Measurements from ENCODE around the gene AFMID.
"Not testable (repeated sequence)": the region's sequence is repeated elsewhere in the genome, so short reads cannot be mapped to it uniquely, and the experiment has no call there.

Gene AFMID

GRCh38 chr17:78224231-78225087, 37.3 kb downstream of the AFMID start:
- DNase-seq: no peak

- DNase-seq: no peak
Observed at GRCh38 chr17:78225088-78225865, 38.1 kb downstream of the AFMID start.

GRCh38 chr17:78226055-78226758, 39.0 kb downstream of the AFMID start:
- no peak for DNase-seq

GRCh38 chr17:78226759-78227454, 39.7 kb downstream of the AFMID start:
- DNase-seq: no peak

- no peak for DNase-seq
Observed at GRCh38 chr17:78227455-78227916, 40.3 kb downstream of the AFMID start.

- no peak for DNase-seq
Observed at GRCh38 chr17:78228176-78228575, 41.0 kb downstream of the AFMID start.

- DNase-seq: no peak
Observed at GRCh38 chr17:78230252-78230962, 43.2 kb downstream of the AFMID start.

- no peak for DNase-seq
Observed at GRCh38 chr17:78230996-78231935, 44.1 kb downstream of the AFMID start, which contains the start of gene TMEM235. TMEM235 (plus strand) TSS chr17:78231631; CDS start chr17:78232024, 393 bp downstream.

GRCh38 chr17:78231991-78232858, 45.1 kb downstream of the AFMID start:
- peak in 4 of 6 experiments; percentile 5 to 21 (median 10) for DNase-seq

- no peak for DNase-seq
Observed at GRCh38 chr17:78232859-78233173, 45.7 kb downstream of the AFMID start.

GRCh38 chr17:78233678-78234077, 46.5 kb downstream of the AFMID start:
- no peak for DNase-seq

- DNase-seq: no peak
Observed at GRCh38 chr17:78234261-78234865, 47.2 kb downstream of the AFMID start.

GRCh38 chr17:78235022-78235421, 47.9 kb downstream of the AFMID start:
- not testable (repeated sequence) for DNase-seq

GRCh38 chr17:78235885-78236284, 48.7 kb downstream of the AFMID start:
- no peak for DNase-seq

- no peak for DNase-seq
Observed at GRCh38 chr17:78236362-78237127, 49.4 kb downstream of the AFMID start.

- DNase-seq: no peak
Observed at GRCh38 chr17:78237401-78238012, 50.3 kb downstream of the AFMID start.

GRCh38 chr17:78238823-78239488, 51.8 kb downstream of the AFMID start:
- no peak for DNase-seq

Data from stimulated activated naive CD4-positive, alpha-beta T cell (primary cell).